Kasumi-1 (cell line): ENCODE data around the gene GOLGA7B.
"Not testable (repeated sequence)": the region's sequence is repeated elsewhere in the genome, so short reads cannot be mapped to it uniquely, and the experiment has no call there.

Experiments
- DNase-seq, 2 experiments: peaks; one replicate each; lab custom pipeline; 2025; lab: John Stamatoyannopoulos, UW

The GOLGA7B gene

DNA sequence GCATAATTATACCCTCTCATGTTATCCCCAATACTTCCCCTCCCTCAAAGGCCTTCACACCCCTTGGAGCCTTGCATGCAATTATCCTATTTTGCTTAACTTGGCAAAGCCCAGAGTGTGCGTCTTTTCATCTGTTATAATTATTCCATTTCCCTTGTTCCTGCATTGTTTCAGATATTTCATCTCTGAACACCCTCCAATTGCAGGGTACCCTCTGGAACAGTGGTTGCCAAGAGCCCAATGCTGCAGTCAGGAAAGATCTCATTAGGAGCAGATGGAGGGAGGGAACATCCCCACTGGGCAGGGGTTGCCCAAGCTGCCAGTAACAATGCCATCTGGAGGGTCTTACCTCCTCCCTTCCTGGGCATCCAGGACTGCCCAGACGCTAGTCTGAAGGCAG is 18.4 kb upstream of the GOLGA7B start:
- no peak for DNase-seq

DNA sequence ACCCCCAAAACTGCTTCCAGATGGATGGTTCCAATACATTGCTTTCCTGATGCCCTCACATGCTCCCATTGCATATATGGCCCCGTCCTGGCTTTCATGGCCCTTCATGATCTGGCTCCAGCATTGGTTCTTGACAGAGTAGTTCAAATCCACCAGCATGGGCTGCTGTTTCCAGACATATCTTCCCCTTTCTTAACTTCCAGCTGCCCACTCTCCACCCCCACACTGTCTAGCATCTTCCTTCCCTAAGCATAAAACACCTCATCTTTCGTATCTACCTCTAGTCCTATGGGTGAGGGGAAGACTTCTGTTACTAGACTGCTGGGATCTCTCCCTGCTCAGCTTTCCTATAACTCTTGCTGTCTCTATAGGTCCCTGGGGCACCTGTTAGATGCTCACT is 13.2 kb upstream of the GOLGA7B start:
- DNase-seq, result no peak

DNA sequence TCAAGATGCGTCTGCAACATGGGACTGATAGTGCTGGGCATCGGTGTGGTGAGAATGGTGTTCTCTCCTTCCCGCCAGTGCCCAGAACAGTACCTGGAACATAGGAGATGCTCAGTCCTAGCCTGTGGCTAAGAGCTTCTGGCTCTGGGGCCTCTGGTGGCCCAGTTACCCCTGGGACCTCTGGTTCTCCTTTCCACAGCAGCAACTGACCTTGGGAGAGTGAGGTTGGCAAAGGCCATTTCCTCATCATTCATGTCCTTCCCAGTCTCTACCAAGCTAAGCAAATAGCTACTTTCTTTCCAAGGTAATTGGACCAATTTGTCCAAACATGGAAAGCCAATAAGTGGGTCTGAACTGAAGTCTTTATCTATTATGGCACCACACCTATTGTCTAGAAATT is 11.6 kb upstream of the GOLGA7B start:
- DNase-seq, result no peak

DNA sequence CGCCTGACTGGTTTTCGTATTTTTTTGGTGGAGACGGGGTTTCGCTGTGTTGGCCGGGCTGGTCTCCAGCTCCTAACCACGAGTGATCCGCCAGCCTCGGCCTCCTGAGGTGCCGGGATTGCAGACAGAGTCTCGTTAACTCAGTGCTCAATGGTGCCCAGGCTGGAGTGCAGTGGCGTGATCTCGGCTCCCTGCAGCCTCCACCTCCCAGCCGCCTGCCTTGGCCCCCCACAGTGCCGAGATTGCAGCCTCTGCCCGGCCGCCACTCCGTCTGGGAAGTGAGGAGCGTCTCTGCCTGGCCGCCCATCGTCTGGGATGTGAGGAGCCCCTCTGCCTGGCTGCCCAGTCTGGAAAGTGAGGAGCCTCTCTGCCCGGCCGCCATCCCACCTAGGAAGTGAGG is 8.5 kb upstream of the GOLGA7B start:
- DNase-seq, result not testable (repeated sequence)

DNA sequence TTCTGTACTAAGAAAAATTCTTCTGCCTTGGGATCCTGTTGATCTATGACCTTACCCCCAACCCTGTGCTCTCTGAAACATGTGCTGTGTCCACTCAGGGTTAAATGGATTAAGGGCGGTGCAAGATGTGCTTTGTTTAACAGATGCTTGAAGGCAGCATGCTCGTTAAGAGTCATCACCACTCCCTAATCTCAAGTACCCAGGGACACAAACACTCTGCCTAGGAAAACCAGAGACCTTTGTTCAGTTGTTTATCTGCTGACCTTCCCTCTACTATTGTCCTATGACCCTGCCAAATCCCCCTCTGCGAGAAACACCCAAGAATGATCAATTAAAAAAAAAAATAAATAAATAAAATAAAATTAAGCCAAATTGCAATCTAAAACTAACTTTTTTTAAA is 7.5 kb upstream of the GOLGA7B start:
- not testable (repeated sequence) for DNase-seq

DNA sequence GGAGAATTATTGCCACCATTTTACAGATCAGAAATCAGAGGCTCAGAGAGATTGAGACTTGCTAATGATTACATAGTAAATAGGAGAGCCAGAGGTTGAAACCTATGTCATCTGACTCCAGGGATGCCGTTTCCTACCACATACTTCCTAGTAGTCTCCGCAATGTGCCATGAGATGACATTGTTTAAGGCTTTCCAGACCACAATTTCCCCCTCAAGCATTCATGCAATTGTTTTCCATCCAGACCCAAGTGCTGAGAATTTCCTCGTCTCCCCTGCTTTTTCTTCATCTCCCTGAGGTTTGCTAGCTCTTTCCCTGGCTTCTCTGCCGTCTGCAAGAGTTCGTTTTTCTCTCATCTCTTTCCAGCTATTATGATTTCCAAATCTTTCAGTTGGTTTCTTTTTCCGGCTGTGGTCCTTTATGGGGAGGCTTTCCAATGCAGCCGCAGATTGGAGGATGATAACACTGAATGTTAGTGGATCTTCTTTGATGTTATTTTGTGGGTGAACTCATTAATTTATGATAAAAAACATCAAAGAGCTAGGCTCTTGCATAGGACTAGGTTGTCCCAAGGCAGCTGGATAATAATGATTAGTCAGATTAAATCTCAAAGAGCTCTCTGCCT is 6.9 kb upstream of the GOLGA7B start:
- peak; percentile 88 to 90 for DNase-seq

DNA sequence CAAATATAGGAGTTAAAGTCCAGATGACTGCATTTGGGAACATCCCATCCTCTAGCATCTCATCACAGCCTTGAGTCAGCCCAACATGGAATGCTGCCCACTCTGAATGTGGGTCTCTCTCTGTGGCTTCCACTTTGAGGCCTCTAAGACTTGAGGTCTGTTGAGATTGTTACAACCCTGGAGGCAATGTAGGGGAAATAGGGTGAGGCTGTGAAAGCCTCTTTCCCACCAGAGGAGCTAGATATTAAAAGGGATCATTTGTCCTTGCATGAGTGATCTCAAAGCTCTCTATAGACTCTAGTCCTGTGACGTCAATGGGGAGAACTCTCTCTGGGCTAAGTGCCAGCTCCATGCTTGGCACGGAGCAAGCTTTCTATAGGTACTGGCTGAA is 6.4 kb upstream of the GOLGA7B start:
- no peak for DNase-seq

DNA sequence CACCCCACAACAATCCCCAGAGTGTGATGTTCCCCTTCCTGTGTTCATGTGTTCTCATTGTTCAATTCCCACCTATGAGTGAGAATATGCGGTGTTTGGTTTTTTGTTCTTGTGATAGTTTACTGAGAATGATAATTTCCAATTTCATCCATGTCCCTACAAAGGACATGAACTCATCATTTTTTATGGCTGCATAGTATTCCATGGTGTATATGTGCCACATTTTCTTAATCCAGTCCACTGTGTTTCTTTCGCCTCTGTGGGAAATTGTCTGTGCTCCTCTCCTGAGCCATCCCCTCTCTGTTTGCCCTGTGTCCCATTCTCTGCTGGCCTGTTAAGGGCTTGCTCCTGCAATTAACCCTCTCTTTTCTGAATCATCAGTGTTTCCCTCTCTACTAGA is 5.7 kb upstream of the GOLGA7B start:
- not testable (repeated sequence) for DNase-seq

DNA sequence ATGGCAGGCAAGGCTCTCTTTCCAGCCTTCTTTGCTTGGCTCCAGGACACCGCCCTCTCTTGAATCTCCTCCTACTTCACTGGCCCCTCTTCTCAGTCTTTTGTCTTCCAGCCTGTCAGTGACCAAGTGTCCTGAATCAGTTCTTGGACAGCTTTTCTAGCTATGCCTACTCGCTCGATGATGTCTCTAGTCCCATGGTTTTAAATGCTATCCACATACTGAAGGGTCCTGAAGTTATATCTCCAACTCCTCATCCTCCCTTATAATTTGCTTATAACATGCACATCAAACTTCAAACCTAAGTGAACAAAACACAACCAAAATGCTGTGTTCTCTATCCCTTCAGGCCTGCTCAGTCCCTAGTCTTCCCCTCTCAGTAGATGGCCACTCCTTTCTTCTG is 5.0 kb upstream of the GOLGA7B start:
- DNase-seq, result no peak

DNA sequence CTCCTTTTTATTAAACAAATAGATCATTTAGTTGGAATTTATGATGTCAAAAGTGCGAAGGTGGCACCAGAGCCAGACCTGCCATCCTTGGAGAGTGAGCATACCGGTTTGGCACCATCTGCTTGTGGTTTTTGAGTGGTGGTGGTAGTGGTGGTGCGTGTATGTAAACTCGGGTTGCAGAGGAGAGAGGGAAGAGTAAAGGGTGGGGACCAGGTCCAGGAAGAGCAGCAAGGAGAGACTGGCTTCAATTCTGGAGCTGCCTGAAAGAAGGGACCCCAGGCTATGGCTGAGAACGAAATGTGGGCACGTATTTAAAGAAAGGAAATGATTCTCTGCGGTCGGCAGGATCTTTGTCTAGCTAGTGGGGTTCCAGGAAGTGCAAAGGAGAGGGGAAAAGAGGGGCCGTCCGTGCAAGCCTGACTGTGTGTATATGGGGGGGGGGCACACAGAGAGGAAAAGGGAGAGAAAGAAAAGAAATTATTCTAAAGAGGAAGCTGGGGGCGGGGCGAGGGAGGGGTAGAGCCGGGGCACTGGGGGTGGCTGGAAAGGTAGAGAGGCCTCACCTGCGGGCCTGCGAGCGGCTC is 448 bp upstream of the GOLGA7B start:
- peak in 1 of 2 experiments; percentile 18 for DNase-seq

DNA sequence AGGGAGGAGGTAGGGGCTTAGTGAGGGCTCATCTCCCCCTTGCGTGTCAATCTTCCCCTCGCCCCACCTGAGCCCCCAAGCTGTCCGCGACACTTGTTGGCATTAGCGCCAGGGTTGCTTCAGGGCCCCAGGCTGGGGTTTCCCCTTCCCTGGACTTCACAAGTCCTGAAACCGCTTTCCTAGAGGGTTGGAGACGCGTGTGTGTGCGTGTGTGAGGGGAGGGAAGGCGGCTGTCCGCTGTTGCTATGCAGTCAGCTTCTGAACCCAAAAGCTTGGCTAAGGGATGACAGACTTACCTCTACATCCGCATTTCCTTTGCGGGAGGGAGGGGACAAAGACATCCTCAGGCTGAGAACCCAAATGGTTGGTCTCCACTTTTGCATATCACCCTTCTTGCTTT is 803 bp downstream of the GOLGA7B start:
- DNase-seq, result no peak

DNA sequence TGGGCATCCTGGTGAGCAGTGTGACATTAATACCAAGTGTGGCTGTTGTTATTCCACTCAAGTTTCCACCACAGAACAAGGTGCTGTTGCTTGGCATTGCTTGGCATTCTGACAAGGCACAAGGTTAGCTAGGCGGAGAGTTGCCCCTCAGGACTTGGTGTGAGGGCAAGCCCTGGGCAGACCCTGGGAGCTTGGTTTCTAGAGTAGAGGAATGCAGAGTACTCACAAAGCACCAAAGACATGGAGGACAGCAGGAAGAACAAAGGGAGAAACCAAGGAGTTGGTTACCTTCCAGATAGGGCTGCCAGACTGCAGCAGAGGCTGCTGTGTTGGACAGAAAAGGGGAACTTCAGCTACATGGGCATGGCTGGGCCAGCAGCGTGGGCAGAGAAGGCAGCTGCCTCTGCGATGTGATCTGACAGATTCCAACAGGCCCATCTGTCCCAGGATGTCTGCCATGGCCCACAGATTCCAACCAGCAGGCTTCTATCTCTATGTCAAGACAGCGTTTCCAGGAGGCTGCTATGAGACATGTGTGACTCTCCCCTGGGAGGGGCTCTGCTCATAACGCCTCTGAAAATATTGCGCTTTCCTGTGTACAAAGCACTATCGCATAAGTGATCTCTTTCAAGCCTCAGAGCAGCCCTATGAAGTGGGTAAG is 1.8 kb downstream of the GOLGA7B start:
- peak; percentile 41 to 63 for DNase-seq

DNA sequence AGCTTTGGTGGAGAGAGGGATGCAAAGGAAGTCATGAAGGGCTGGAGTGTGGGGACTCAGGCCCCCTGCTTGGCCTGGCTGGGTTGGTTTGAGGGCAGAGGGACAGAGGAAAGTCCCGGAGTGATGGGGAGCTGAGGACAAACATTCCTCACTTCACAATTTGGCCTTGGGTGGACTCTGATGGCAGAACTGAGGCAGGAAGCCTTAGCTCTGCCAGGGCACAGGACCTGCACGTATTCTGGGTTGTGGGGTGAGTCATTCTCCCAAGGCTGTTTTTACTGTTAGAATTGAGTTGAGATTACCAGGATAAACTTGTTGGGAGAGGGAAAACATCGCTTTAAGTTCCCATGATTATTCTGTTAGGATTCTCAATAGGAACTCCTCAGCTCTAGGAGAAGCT is 2.6 kb downstream of the GOLGA7B start:
- DNase-seq, result no peak

DNA sequence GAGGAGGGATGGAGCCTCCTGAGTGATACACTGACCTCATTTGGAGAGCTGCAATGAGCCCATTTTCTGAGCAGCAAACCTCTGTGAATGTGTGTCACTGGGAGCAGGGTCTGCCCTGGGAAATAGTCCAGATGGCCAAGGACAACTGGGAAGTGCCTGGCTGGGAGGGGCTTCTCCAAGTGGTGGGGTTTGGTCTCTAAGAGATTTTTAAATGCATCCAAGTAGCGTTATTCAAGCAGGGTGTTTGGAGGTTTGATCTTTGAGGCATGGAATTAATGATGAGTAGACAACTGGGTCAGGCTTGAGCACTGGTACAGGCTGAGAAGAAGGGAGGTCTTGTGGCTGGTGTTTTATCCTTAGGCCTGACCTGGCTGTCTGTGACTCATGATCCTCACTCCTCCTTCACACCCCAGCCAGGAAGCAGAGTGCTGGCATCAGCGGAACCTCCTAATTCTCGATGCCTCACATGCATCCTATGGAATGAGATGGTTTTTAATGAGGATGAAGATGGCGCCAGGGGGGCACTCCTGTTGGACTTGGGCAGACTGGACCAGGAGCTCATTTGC is 3.3 kb downstream of the GOLGA7B start:
- DNase-seq, result no peak

DNA sequence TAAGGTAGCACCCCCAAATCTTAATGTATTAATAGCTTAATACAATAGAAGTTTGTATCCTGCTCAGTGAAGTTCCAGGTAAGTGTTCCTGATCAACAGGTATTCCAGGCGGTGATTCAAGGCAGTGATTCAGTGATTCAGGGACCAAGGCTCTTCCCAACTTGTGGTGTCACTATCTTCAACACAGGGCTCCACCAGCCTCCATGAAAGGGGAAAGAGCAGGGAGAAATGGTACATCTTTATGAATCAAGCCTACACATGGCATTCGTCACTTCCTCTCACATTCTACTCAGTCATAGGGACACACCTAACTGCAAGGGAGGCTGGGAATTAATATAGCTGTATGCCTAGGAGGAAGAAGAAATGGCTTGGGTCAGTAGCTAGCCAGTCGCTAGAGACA is 5.1 kb downstream of the GOLGA7B start:
- no peak for DNase-seq

DNA sequence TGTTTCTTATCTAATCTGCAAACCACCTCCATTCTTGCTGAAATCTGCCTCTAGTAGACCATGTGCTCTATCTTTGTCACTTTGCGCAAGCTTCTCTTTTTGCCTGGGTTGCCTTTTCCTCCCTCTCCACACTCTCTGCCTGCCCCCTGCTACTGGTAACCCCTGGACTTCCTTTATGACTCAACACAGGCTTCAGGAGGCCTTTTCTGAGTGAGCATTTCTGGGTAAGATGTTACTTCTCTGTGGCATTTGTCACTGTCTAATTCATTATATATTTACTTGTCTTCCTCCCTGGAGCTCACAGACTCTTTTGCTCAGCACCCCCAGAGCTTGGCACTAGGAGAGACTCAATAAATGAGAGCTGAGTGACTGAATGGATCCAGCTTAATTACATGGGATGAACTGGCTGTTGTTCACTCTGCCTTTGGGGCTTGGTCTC is 8.4 kb downstream of the GOLGA7B start:
- DNase-seq, result peak; percentile 97

DNA sequence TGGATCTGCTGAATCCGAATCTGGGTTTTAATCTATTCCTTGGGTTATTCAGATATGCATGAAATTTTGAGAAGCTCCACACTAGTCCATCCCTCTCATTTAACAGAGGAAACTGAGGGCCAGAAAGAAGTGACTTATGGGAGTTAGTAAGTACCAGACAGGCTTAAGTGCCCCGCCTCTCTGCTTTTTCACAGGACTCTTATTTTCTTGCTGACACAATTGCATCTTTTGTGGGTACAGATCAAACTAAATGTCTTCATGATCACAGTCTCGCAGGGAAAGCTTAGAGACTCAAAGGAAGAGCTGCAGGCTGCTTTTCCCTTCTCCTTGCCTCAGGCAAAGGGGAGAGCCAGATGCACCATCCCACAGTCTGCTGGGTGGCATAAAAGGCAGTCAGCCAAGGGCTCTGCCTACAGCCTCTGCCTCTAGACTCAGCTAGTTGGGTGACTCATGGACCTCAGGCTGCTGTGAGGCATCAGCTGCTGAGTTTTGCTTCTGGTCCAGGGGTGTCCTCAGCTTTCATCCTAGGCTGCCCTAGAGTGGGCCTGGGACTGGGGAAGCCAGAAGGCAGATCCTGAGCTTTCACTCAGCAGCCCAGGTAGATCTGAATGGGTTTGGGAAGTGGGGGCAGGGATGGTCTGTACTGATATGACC is 11.6 kb downstream of the GOLGA7B start:
- DNase-seq, result peak; percentile 23 to 25

DNA sequence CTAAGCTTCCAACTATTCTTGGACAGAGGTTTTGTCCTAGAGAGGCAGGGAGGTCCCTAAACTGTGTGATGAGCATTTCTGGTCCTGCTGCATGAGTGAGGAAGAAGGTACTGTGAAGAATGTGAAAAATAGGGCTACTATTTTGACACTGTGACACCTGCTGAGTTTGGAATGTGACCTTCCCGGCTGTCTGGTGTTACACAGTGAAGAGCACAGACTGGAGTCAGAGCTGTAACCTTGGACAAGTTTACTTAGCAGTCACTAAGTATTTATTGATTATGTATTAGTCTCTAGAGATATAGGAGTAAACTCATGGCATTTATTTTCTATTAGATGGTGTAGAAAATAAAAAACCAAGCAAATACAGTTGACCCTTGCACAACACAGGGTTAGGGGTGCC is 12.3 kb downstream of the GOLGA7B start:
- DNase-seq, result no peak

DNA sequence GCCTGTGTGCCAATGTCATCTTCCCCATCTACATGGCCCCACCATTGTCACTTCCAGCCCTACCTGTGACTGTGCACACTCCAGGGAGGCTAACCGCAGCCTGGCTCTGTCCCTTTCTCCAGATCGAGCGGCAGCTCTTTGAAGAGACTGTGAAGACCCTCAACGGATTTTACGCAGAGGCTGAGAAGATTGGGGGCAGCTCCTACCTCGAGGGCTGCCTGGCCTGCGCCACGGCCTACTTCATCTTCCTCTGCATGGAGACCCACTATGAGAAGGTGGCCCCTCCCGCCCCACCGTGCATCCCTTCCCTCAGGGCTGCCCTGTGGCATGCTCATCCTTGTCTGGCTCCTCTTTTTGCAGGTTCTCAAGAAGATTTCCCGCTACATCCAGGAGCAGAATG is 14.2 kb downstream of the GOLGA7B start:
- DNase-seq, result no peak

DNA sequence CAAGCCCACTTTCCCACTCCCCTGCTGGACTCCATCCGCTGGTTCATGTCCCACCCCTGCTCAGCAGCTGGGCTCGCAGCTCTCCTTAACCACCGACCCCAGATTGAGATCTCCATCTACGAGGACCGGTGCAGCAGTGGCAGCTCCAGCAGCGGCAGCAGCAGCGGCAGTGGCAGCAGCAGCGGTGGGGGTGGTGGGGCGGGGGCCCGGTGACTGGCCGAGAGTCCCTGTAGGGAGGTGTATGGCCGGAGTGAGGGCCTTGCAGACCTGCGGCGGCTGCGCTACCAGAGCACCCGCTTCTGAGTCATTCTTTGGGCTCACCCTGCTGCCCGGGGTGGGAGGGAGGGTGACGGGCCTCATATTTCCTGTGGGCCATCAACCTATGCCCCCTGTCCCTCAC is 15.8 kb downstream of the GOLGA7B start:
- no peak for DNase-seq

DNA sequence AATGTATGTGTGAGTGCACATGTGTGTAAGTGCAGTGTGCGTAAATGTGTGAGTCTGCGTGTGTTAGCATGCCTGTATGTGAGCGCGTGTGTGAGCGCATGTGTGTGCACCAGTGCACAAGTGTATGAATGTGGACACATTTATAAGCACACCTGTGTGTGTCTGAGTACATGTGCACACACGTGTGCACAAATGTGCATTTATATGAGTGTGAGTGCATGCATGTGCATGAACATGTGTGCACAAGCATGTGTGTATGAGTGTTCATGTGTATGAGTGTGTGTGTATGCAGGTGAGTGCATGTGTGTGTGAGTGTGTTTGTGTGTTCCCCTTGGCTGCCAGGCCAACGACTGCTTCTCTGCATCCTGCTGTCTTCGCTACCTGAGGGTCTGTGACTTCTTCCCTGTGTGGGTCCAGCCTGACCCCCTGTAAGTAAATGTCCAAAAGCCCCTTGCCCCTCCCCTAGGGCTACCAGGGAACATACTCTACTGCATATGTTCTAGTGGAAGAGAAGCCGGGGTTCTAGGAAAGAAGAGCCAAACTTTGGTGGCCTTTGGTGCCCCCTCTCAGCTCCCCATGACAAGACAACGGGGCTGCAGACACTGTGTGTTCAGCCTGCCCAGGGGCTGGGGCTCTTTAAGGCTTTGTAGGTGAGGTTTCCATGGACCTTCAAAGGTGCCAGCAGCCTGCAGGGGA is 17.0 kb downstream of the GOLGA7B start:
- no peak for DNase-seq

DNA sequence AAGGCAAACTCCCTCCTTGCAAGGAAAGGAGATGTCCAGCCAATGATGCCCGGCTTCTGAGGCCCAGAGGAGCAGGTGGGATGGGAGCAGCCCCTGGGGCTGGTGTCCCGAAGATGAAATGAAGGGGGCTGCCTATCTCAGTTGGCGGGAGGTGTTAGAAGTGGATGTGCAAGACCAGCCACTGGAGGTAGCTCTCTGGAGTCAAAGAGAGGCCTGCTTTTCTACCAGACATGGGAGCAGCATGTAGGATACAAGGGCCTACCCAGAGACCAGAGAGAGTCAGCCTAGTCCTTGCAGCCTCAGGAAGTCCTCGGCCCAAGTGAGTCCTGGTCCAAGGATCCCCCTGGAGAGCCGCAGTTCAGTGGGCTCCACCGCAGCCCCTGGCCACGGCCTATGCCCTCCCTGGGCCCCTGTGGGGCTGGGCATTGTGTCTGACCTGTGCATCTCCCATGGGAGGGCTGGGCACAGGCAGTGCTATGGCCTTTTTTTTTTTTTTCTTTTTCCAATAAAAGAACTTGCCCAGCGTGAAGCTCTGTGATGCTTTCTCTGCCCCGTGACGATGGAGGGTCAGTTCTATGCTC is 17.7 kb downstream of the GOLGA7B start:
- no peak for DNase-seq
